ENCODE results near the gene RSKR.
"Not testable (repeated sequence)": the region's sequence is repeated elsewhere in the genome, so short reads cannot be mapped to it uniquely, and the experiment has no call there.

The RSKR gene

DNA sequence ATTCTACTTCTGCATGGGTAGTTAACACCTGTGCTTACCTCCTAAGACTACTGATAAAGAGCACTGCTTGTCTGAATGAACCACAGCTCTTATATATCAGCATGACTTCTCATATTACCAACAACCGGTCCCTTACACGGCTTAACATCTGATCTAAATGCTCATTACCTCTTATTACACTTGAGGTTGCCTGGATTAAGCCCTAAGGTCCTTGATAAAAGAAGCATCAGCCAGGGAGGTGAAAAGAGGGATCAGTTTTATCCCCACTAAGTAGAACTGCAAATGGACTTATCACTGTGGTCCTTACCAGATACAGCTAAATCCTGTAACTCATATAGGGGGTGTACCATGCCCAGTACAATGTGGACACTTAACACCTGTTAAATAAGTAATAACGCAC is 8.2 kb upstream of the RSKR start:
- DNase-seq: no peak

- DNase-seq: no peak
Measured at GRCh38 chr17:28620010-28620409, 6.0 kb upstream of the RSKR start.

DNA sequence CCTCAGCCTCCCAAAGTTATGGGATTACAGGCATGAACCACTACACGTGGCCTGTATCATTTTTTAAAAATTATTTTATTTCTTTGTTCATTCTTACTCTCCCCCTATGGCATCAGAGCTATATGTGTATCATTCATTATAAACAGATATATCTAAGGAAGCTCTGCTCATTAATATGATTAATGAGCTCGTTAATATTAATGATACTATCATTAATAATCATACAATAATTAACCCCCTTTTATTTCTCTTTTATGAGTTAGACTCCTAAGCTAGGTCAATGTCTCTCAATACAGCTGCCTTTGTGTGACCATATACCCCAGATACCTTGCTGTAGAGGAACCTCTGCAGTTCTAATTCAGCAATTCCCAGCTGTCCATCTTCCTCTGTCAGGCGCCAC is 4.5 kb upstream of the RSKR start:
- DNase-seq: no peak

DNA sequence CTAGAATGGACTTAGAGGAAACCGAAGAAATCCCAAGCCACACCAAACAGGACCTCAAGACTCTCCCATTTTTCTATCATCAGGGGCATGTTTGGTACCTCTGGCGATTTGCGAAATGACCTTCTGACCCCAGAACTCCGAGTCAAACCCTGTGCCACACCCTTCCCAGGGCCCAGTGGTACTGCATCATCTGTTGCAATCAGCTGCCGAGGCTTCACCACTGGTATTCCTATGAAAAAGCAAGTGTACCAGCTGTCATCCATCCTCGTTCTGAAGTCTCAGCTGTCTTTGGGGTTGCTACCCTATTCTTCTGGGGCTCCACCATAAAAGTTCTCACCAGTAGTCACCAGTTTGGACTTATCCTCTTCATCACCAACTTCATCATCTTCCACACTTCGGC is 2.3 kb upstream of the RSKR start:
- no peak for DNase-seq

GRCh38 chr17:28615260-28615940 is 1.4 kb upstream of the RSKR start:
- no peak for DNase-seq

- DNase-seq: peak; percentile 28
Measured at GRCh38 chr17:28612936-28613872, 781 bp downstream of the RSKR start.

GRCh38 chr17:28612531-28612930 is 1.5 kb downstream of the RSKR start:
- DNase-seq: no peak

DNA sequence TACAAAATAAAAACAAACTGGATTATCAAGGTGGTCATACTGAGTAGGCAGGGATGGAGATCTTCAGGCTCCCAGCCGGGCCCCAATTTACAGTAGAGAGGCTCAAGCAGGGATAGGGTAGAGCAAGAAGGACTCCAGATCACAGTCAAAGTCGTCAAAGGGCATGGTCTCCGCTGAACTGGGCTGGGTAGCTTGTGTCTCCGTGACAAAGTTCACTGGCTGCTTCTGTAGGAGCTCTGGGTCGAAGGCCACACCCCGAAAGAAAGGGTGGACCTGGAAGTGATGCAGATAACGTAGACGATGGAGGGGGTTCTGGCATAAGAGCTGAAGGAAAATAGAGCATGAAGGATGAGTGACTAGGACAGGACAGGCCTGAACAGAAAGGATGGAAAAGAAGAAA is 3.6 kb downstream of the RSKR start:
- no peak for DNase-seq

DNA sequence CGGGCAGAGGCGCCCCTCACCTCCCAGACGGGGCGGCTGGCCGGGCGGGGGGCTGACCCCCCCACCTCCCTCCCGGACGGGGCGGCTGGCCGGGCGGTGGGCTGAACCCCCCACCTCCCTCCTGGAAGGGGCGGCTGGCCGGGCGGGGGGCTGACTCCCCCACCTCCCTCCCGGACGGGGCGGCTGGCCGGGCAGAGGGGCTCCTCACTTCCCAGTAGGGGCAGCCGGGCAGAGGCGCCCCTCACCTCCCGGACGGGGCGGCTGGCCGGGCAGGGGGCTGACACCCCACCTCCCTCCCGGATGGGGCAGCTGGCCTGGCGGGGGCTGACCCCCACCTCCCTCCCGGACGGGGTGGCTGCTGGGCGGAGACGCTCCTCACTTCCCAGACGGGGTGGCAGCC is 10.0 kb downstream of the RSKR start:
- DNase-seq: not testable (repeated sequence)

GRCh38 chr17:28599311-28600184 is 14.4 kb downstream of the RSKR start:
- DNase-seq: peak; percentile 90

GRCh38 chr17:28598799-28599310 is 15.1 kb downstream of the RSKR start, which contains the start of gene SPAG5:
Gene SPAG5 (minus strand): TSS chr17:28599025. CDS start chr17:28598946, 79 bp downstream.
- DNase-seq: peak; percentile 92

GRCh38 chr17:28598389-28598788 is 15.6 kb downstream of the RSKR start:
- no peak for DNase-seq

DNA sequence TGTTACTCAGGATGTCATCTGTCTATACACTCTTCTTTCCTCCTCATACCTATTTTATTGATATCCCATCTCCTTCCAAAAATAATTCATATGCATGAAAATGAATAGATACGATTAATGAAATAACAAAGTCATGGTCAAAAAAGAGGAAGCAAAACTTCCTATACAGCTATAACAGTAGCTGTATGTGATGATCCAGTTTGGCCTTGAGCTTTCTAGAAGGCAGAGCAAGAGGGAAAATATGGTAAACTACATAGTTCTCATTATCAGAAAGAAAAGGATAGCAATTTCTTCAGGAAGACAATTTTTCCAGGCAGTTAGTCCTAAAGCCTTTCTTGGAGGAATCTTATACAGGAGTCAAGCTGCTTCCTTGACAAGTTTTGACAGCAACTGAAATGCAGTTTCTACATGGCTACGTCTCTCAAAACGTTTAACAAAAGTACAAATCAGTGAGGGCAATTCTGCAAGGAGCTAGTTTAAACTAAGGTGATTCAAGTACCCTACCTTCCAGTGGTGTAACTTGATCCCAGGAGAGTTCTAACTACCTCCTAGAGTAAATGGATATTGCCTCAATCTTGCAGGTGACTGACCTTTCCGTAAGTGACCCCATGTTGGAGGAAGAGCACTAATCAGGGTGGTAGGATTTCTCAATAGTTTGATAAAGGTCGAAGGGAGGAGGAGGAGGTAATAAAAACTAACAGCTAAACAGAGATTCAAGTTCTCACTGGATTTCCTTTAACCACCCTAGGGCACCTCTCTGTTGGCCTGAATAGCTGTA is 16.2 kb downstream of the RSKR start:
- peak; percentile 34 for DNase-seq

- DNase-seq: no peak
Measured at GRCh38 chr17:28592260-28592659, 21.7 kb downstream of the RSKR start.

DNA sequence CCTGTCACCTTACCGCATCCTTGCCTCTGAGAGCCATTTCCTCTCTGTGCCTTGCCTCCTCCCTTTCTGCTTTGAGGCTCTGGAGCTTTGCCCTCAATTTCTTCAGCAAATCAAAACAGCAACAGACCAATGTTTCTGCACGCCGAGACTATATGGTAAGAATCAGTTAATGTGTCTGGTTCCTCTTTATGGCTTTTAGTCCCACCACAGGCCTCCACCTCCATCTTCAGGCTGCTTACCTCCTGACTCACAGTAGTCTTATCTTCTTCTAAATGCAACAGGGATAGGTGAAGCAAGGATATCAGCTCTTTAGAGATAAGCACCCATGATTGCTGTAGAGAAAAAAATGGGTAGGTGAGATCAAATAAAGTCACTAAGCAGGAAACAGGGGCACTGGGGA is 28.1 kb downstream of the RSKR start:
- DNase-seq: no peak

GRCh38 chr17:28584434-28584833 is 29.6 kb downstream of the RSKR start:
- DNase-seq: no peak

- no peak for DNase-seq
Measured at GRCh38 chr17:28582513-28582912, 31.5 kb downstream of the RSKR start.

- no peak for DNase-seq
Measured at GRCh38 chr17:28580959-28581358, 33.0 kb downstream of the RSKR start.

DNA sequence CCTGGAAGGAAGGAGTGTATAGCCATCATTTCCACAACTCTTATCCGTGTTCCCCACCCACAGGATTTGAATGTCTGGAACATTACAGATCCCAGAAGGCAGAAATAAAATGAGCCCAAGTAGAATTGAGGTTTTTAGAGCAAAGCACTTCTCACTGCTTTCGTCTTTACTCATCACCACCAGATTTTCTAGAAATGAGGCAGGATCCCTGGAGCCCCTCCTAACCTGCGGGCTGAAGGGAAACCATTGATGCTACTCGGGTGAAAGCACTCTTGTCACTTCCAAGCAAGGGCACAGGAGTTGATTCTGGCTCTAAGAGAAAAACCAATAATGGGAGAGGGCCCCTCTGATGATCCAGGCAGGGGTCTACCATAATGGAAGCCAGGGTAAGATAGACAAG is 34.5 kb downstream of the RSKR start:
- no peak for DNase-seq

DNA sequence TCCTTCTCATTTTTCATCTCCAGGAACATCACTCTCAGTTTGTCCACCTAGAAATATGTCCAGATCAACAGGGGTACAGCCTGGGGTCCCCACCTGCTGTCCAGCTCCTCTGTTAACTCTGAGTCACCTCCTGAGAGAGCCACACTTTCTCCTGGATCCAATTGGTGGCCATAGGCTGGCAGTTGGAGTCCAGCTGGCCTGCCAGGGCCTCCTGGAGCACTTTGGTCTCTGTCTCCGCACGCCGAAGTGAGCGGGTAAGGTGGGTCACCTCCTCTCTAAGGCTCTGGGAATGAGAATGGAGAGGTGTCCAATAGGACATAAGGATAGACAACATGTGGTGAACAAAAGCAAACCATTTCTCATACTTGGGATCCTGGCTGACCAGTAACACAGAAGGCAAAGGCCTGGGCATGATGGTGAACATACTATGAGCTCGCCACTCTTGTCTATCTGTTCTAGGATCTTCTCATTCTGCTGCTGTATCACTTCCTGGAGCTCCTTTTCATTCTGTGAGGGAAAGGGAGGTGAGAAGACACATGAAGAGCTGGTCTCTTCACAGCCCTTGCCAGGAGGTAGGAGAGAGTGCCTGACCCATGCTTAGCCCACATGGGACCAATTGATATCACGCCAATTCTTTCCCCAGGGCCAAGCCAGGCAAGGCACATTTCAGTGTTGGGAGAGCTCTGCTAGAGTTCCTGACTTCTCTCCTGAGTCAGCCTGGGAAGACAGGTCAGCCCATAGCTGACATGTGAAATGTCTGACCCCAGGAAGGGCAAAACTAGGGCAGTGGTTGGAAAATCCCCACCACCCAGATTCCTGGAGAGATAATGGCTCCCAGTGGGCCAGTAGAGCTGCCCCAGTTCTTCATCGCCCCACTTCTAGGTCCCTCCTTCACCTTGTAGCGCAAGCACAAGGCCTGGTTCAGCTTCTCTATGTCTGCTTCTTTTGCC is 35.5 kb downstream of the RSKR start:
- DNase-seq: no peak

DNA sequence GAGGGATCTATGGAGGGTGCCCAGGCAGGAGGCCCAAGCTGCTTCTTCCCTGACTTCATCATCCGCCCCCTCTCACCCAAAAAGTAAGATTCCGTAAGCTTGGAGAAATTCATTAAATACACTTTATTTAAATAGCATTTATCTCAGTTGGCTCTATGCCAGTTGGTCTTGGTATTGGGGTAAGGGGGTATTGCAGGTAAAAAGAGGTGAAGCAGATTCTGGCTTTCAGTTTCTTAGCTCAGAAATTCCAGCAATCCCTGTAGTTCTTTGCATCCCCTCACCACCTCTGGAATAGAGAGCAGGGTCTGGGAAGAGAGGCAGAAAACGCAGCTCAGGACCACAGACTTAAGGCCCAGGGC is 36.5 kb downstream of the RSKR start:
- no peak for DNase-seq
